ENCODE measurements around the gene TRAF2. TPM values are rescaled to one million over a fixed set of nuclear protein-coding genes. Genes with fewer than 3 reads are reported as not detected.
A peak's percentile ranks its signal among the peaks of the same experiment; 100 is the strongest.

TRAF2 gene
- total and polyA plus RNA-seq, 2 of the 13 experiments (the other 11 are each of a cell fraction or from before 2014, with no cell fraction given) = 12.4 to 13.6 TPM

DNA sequence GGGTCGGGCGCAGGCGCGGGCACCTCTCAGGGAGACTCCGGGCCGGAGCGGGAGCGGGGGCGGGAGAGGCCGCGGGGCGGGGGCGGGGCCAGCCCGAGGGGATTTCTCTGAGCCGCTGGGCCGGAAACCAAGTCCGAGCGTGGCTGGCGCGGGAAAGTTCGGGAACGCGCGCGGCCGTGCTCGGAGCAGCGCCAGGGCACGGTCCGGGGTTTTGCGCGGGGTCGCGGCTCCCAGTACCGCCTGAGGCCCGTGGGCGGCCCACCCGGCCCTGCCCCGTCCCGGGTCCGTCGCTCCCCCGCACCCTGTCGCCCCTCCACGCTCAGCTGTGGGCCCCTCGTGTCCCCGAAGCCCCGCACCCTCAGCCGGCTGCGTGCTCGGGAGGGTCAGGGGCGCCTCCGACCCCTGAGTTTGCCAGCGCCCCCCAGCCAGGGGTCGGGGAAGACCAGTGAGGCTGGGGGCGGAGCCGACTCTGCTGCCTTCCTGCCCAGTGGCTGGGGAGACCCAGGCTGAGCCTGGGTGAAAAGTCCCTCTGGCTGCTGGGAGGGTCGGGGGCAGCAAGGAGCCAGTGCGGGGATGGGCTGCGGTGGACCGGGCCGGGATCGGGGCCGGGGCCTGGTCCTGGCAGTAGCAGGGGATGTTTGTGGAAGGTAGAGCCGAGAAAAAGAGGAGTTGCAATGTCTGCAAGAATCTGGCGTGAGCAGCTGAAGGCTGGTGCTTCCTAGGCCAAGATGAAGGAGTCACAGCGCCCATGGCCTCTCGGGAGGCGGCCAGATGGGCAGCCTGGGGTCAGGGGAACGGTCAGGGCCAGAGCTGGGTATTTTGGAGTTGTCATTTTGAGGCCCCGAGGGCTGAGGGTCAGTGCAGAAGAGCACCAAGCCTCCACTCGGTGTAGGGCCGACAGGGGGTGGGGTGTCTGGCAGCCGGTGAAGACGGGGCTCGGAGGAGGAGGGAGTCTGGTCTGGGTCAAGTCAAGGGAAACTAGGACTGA is 588 bp downstream of the TRAF2 start (continued):
- TF ChIP-seq MLXIP (CRISPR knock-in tag; IDR thresholded peaks at IDR 0.05; ENCODE audit: borderline replicate concordance) = peak; percentile 44; the same call in 1 of the 2 replicates
- TF ChIP-seq STAG1 (CRISPR knock-in tag; IDR thresholded peaks at IDR 0.05) = no peak
- 0 out of 2 replicates have a peak, but pooled peaks have one; percentile 75 for TF ChIP-seq REL (CRISPR knock-in tag; conservative IDR thresholded peaks at IDR 0.05)
- no peak; the same call in 1 of the 2 replicates for TF ChIP-seq HES4 (CRISPR knock-in tag; IDR thresholded peaks at IDR 0.05; ENCODE audit: borderline replicate concordance)
- TF ChIP-seq ZNF556 (CRISPR knock-in tag; IDR thresholded peaks at IDR 0.05; ENCODE audit: borderline replicate concordance) = peak; percentile 79
- peak; percentile 27; the same call in 1 of the 2 replicates for TF ChIP-seq ZBTB34 (CRISPR knock-in tag; IDR thresholded peaks at IDR 0.05)
- TF ChIP-seq MIXL1 (CRISPR knock-in tag; IDR thresholded peaks at IDR 0.05) = no peak
- TF ChIP-seq RNF2 (conservative IDR thresholded peaks at IDR 0.05; ENCODE audit: low read depth) = no peak
- no peak for TF ChIP-seq CENPX (CRISPR knock-in tag; IDR thresholded peaks at IDR 0.05)
- 0 out of 2 replicates have a peak, but pooled peaks have one; percentile 49 for TF ChIP-seq ZNF256 (CRISPR knock-in tag; conservative IDR thresholded peaks at IDR 0.05)
- 0 out of 2 replicates have a peak, but pooled peaks have one; percentile 4 for TF ChIP-seq ZSCAN31 (CRISPR knock-in tag; IDR thresholded peaks at IDR 0.05; ENCODE audit: low read depth)
- TF ChIP-seq KDM3A (CRISPR knock-in tag; IDR thresholded peaks at IDR 0.05; ENCODE audit: low read depth) = peak; percentile 78; the same call in 1 of the 2 replicates
- no peak for TF ChIP-seq GLMP (CRISPR knock-in tag; IDR thresholded peaks at IDR 0.05; ENCODE audit: borderline replicate concordance)
- peak; percentile 73; the same call in 1 of the 2 replicates for TF ChIP-seq ZNF30 (CRISPR knock-in tag; IDR thresholded peaks at IDR 0.05)
- 0 out of 2 replicates have a peak, but pooled peaks have one; percentile 9 for TF ChIP-seq FOXO1 (CRISPR knock-in tag; IDR thresholded peaks at IDR 0.05)
- TF ChIP-seq ZNF451 (CRISPR knock-in tag; IDR thresholded peaks at IDR 0.05) = peak; percentile 81; the same call in 1 of the 2 replicates
- TF ChIP-seq ZBTB14 (CRISPR knock-in tag; IDR thresholded peaks at IDR 0.05) = peak; percentile 52; the same call in 1 of the 2 replicates
- TF ChIP-seq, protein P1, sequence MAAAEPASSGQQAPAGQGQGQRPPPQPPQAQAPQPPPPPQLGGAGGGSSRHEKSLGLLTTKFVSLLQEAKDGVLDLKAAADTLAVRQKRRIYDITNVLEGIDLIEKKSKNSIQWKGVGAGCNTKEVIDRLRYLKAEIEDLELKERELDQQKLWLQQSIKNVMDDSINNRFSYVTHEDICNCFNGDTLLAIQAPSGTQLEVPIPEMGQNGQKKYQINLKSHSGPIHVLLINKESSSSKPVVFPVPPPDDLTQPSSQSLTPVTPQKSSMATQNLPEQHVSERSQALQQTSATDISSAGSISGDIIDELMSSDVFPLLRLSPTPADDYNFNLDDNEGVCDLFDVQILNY (CRISPR knock-in tag; conservative IDR thresholded peaks at IDR 0.05) = 0 out of 2 replicates have a peak, but pooled peaks have one; percentile 68
